Gastrocnemius medialis (tissue), 4 donors: ENCODE results near the gene DNMT1.

ENCODE experiments used
- CTCF ChIP-seq, 5 experiments: fragments of 450-650 bp in 3 of 5; fragments of 200-600 bp in 2 of 5; sonication (generic) in 2 of 5; IDR thresholded peaks in 4 of 5; conservative IDR thresholded peaks in 1 of 5; 1 replicate in 4 of 5; 2 replicates in 1 of 5; pipeline ENCODE4 v1.5.1; 2016 to 2019; ENCODE audit warnings: antibody characterized with exemption in 5 of 5, mild to moderate bottlenecking in 3 of 5, moderate library complexity in 3 of 5
- POLR2A ChIP-seq, 2 donors: fragments of 450-650 bp; IDR thresholded peaks; one replicate each; pipeline ENCODE4 v1.6.1; 2017; ENCODE audit warnings: antibody characterized with exemption in 2 of 2, mild to moderate bottlenecking in 2 of 2, moderate library complexity in 2 of 2

GRCh38 chr19:10168386-10168948, 26.3 kb downstream of the DNMT1 start:
- TF ChIP-seq CTCF (IDR thresholded peaks at IDR 0.05 in 4 of 5, conservative IDR thresholded peaks at IDR 0.05 in 1 of 5) (no peak), POLR2A (IDR thresholded peaks at IDR 0.05) (no peak)
